Adipocyte (in vitro differentiated cells): Measurements from ENCODE around the gene SLC39A13.

Experiments
- DNase-seq: peaks from one replicate; pipeline ENCODE4 v3.0.0-alpha.2; 2015; ENCODE audit warnings: low read depth
- H3K27me3 ChIP-seq: replicated peaks from 2 replicates; pipeline ENCODE4 v1.7.0; 2013; ENCODE audit warnings: mild to moderate bottlenecking, low read length, moderate library complexity; ENCODE audit not compliant: control insufficient read depth, insufficient read depth
- H3K36me3 ChIP-seq: 2 replicates; pipeline ENCODE4 v1.7.0; 2013; ENCODE audit warnings: low read length, mild to moderate bottlenecking, moderate library complexity; ENCODE audit not compliant: control insufficient read depth, insufficient read depth, severe bottlenecking
- H3K4me1 ChIP-seq: 2 replicates; pipeline ENCODE4 v1.7.0; 2013; ENCODE audit warnings: mild to moderate bottlenecking, low read length, moderate library complexity; ENCODE audit not compliant: control insufficient read depth, insufficient read depth
- H3K4me3 ChIP-seq: 2 replicates; pipeline ENCODE4 v1.7.0; 2013; ENCODE audit warnings: mild to moderate bottlenecking, low read length, moderate library complexity
- H3K9ac ChIP-seq: 2 replicates; pipeline ENCODE4 v1.7.0; 2013; ENCODE audit warnings: mild to moderate bottlenecking, low read length, moderate library complexity
- H3K9me3 ChIP-seq: 2 replicates; pipeline ENCODE4 v1.7.0; 2013; ENCODE audit warnings: mild to moderate bottlenecking, low read length, moderate library complexity; ENCODE audit not compliant: control insufficient read depth

Gene SLC39A13

DNA sequence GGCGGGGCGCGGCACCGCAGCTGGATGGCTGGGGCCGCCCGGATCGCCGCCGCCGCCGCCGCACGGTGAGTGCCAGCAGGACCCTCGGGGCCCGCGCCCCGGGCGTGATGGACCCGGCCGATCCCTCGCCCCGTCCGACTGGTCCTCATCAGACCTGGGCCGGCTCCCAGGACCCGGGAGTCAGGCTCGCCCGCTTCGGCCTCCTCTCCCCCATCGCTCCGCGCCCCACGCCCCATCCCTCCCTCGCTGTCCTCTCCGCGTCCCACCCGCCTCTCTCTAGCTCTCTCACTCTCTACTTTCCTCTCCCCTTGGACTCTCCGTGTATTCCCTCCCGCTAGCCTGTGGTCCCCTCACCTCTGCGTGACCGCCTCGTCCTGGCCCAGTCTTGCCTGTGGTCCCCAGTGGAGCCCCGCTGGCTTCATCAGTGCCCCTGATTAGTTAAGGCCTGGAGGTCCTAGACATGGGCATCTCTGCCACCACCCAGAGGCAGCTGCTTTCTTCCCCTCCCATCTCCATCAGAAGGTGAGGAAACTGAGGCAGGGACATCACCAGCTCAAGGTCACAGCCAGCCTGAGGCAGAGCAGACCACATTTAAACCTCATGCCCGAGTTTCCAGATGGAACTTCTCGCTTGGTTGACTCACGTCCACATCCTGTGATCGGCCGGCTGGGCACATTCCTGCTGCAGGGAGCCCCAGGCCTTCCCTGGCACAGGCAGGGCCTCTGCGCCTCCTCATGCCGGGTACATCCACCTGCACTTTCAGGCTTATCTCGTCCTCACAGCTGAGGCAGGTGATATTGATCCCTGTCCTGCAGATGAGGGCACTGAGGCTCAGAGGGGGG, 429 bp downstream of the SLC39A13 start:
- peak overlapping the region; percentile 98 for H3K4me3 ChIP-seq
- H3K9ac ChIP-seq = peak overlapping the region; percentile 99
- peaks cover 16% of the 10 kb centered on the region for H3K36me3 ChIP-seq
- no peaks in the 10 kb centered on the region for H3K9me3 ChIP-seq
- peaks cover 39% of the 10 kb centered on the region for H3K4me1 ChIP-seq
- peak; percentile 91 for DNase-seq
- no peaks in the 10 kb centered on the region for H3K27me3 ChIP-seq

- Histone ChIP-seq H3K36me3 (peaks cover 24% of the 10 kb centered on the region), H3K9ac (peak overlapping the region; percentile 99), H3K4me3 (peak overlapping the region; percentile 98), H3K9me3 (no peaks in the 10 kb centered on the region), H3K4me1 (peaks cover 47% of the 10 kb centered on the region), H3K27me3 (no peaks in the 10 kb centered on the region)
- DNase-seq = peak; percentile 41
Measured at GRCh38 chr11:47409440-47410369, 1.3 kb downstream of the SLC39A13 start.

DNA sequence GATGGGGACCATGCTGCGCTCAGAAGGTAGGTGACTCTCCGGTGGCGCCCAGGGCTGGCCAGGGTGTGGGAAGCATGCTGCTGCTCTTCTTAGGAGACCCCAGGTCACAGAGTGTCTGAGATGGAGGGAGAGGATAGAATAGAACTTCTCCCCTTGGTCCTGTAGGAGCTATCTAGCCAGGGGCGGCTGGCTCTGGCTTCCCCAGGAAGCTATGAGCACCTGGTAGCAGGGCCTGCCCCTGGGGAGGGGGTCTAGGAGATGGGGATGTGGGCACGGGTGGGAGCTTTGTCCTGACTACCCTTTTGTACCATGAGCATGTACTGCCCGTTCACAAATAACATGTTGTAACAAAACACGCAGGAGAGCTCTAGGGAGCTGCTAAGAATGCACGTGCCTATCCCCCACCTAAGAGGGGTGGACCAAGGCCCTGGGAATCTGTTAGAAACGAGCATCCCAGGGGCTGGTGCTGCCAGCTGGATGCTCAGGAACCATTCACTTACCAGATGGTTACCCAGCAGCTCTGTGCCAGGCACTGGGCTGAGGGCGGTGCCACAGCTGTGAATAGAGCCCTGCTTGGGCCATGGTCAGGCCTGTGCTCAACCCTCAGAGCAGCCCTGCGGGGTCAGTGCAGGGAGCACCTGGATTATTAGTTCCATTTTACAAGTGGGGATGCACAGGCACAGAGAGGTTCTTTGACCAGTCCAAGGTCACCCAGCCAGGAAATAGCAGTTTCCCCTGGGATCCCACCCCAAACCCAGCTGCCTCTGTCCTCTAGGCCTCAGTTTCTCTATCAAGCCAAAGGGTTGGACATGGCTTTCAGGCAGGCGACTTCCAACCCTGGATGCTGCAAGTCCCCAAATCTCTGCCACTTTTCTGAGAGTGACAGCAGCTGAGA, 2.2 kb downstream of the SLC39A13 start:
- Histone ChIP-seq H3K27me3 (no peaks in the 10 kb centered on the region), H3K4me3 (peak overlapping the region; percentile 98), H3K36me3 (peaks cover 30% of the 10 kb centered on the region), H3K9ac (peak overlapping the region; percentile 99), H3K4me1 (peaks cover 55% of the 10 kb centered on the region), H3K9me3 (no peaks in the 10 kb centered on the region)
- DNase-seq = no peak

- peak; percentile 69 for DNase-seq
- Histone ChIP-seq H3K9me3 (no peaks in the 10 kb centered on the region), H3K27me3 (no peaks in the 10 kb centered on the region), H3K4me1 (peaks cover 63% of the 10 kb centered on the region), H3K9ac (no peak overlapping the region), H3K4me3 (no peak overlapping the region), H3K36me3 (peaks cover 33% of the 10 kb centered on the region)
Measured at GRCh38 chr11:47411884-47412746, 3.7 kb downstream of the SLC39A13 start.

DNA sequence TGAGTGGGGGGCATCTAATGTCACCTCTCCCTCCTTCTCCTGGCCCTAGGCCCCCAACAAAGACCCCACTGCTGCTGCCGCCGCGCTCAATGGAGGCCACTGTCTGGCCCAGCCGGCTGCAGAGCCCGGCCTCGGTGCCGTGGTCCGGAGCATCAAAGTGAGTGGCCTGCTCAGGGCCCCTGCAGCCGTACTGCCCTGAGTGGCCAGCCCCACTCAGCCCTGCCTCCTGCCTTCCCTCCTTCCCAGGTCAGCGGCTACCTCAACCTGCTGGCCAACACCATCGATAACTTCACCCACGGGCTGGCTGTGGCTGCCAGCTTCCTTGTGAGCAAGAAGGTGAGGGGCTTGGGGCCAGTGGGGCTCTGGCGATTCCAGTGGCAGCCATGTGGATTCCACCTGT, 5.0 kb downstream of the SLC39A13 start:
- peaks cover 39% of the 10 kb centered on the region for H3K36me3 ChIP-seq
- DNase-seq = no peak

DNA sequence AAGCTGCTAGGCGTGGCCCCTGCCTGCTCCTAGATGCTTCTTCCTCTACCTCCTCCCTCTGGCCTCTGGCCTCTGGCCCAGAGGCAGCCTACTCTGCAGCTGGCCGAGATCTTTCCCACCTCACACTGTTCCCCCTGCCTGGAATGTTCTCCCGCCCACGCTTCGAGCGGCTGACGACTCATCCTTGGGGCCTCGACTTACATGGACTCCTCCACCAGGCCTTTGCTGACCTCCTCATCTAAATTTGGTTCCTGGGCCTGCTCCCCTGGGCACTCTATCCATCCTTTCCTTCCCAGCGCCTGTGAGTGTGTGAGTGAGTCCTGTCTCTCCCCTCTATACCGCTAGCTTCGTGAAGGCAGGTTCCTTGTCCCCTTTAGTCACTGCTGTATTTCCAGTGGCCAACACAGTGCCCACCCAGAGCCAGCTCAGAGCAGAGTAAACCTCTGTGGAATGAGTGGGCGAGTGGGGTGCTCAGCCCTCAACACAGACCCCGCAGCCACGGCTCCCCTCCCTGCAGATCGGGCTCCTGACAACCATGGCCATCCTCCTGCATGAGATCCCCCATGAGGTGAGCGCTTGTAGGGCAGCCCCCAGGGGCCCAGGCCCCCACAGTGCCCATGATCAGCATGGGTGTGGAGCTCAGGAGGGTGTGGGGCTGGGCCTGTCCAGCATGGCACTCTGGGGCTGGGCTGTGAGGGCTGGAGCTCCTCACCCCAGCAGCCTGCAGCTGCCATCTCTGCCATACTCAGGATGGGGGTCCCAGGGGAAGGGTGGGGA, 5.7 kb downstream of the SLC39A13 start:
- Histone ChIP-seq H3K9me3 (no peaks in the 10 kb centered on the region), H3K9ac (peak overlapping the region; percentile 82), H3K27me3 (no peaks in the 10 kb centered on the region), H3K4me3 (peak overlapping the region; percentile 38), H3K4me1 (peaks cover 67% of the 10 kb centered on the region), H3K36me3 (peaks cover 46% of the 10 kb centered on the region)
- peak; percentile 43 for DNase-seq

More for the DNA sequence above, 5.0 kb downstream of the SLC39A13 start:
- Histone ChIP-seq H3K9me3 (no peaks in the 10 kb centered on the region), H3K9ac (peak overlapping the region; percentile 82), H3K27me3 (no peaks in the 10 kb centered on the region), H3K4me3 (no peak overlapping the region), H3K4me1 (peaks cover 66% of the 10 kb centered on the region)

DNA sequence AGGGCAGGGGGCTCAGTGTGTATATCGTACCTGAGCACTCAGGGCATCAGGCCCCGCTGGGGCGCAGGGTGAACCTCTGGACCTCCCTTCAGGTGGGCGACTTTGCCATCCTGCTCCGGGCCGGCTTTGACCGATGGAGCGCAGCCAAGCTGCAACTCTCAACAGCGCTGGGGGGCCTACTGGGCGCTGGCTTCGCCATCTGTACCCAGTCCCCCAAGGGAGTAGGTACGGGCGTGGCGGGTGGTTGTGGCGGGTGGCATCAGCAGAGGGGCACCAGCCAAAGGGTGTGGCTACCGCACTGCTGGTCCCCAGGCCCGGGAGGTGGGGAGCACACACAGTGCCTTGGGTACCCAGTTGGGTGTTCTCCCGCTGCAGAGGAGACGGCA, 6.3 kb downstream of the SLC39A13 start:
- no peak overlapping the region for H3K4me3 ChIP-seq
- peaks cover 50% of the 10 kb centered on the region for H3K36me3 ChIP-seq
- peak overlapping the region; percentile 82 for H3K9ac ChIP-seq
- no peaks in the 10 kb centered on the region for H3K27me3 ChIP-seq
- peaks cover 62% of the 10 kb centered on the region for H3K4me1 ChIP-seq
- no peaks in the 10 kb centered on the region for H3K9me3 ChIP-seq
- no peak for DNase-seq

GRCh38 chr11:47415091-47415854, 6.9 kb downstream of the SLC39A13 start:
- Histone ChIP-seq H3K4me3 (no peak overlapping the region), H3K9ac (peak overlapping the region; percentile 82), H3K9me3 (no peaks in the 10 kb centered on the region), H3K4me1 (peaks cover 56% of the 10 kb centered on the region), H3K27me3 (no peaks in the 10 kb centered on the region), H3K36me3 (peaks cover 54% of the 10 kb centered on the region)
- no peak for DNase-seq

DNA sequence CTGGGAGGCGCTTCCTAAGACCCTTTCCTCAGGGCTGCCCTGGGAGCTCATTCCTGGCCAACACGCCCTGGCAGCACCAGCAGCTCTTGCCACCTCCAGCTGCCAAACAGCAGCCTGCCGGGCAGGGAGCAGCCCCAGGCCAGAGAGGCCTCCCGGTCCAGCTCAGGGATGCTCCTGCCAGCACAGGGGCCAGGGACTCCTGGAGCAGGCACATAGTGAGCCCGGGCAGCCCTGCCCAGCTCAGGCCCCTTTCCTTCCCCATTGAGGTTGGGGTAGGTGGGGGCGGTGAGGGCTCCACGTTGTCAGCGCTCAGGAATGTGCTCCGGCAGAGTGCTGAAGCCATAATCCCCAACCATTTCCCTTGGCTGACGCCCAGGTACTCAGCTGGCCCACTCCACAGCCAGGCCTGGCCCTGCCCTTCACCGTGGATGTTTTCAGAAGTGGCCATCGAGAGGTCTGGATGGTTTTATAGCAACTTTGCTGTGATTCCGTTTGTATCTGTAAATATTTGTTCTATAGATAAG, 7.6 kb downstream of the SLC39A13 start:
- peak; percentile 97 for DNase-seq
- Histone ChIP-seq H3K4me1 (peaks cover 48% of the 10 kb centered on the region), H3K27me3 (no peaks in the 10 kb centered on the region), H3K9me3 (no peaks in the 10 kb centered on the region), H3K9ac (peak overlapping the region; percentile 82), H3K4me3 (peak overlapping the region; percentile 24), H3K36me3 (peaks cover 53% of the 10 kb centered on the region)
